Suprapubic skin (tissue), 4 donors: ENCODE data around the gene BFSP2. TPM values are rescaled to one million over a fixed set of nuclear protein-coding genes. Genes with fewer than 3 reads are reported as not detected.

ENCODE experiments used
- DNase-seq, 2 donors: peaks; one replicate each; pipeline ENCODE4 v3.0.0-alpha.2; 2019; ENCODE audit warnings: low spot score in 2 of 2
- H3K27ac ChIP-seq: fragments of 200-600 bp; sonication (generic); one replicate; pipeline ENCODE4 v1.5.1; 2019
- H3K27me3 ChIP-seq: fragments of 200-600 bp; sonication (generic); one replicate; pipeline ENCODE4 v1.5.1; 2019
- H3K36me3 ChIP-seq: fragments of 200-600 bp; sonication (generic); one replicate; pipeline ENCODE4 v1.5.1; 2019
- H3K4me1 ChIP-seq: fragments of 200-600 bp; sonication (generic); one replicate; pipeline ENCODE4 v1.5.1; 2019
- H3K4me3 ChIP-seq: fragments of 200-600 bp; sonication (generic); one replicate; pipeline ENCODE4 v1.5.1; 2019; ENCODE audit warnings: mild to moderate bottlenecking
- H3K9me3 ChIP-seq: fragments of 200-600 bp; sonication (generic); one replicate; pipeline ENCODE4 v1.5.1; 2019
- CTCF ChIP-seq, 2 donors: fragments of 200-600 bp in 1 of 2; fragments of 450-650 bp in 1 of 2; sonication (generic) in 1 of 2; IDR thresholded peaks; one replicate each; pipeline ENCODE4 v1.5.1; 2016 to 2019; ENCODE audit warnings: antibody characterized with exemption in 2 of 2, mild to moderate bottlenecking in 1 of 2, moderate library complexity in 1 of 2
- EP300 ChIP-seq: sonication (generic); formaldehyde crosslinking; IDR thresholded peaks from one replicate; pipeline ENCODE4 v1.6.1; 2017; ENCODE audit warnings: antibody characterized with exemption
- POLR2A ChIP-seq, 2 donors: fragments of 450-650 bp; IDR thresholded peaks; one replicate each; pipeline ENCODE4 v1.6.1; 2017; ENCODE audit warnings: antibody characterized with exemption in 2 of 2, mild to moderate bottlenecking in 2 of 2, moderate library complexity in 2 of 2
- POLR2AphosphoS5 ChIP-seq, 3 donors: sonication (generic); formaldehyde crosslinking; IDR thresholded peaks; one replicate each; pipeline ENCODE4 v1.6.1; 2017; ENCODE audit warnings: antibody characterized with exemption in 3 of 3
- WGBS: methylation state at CpG from one replicate; pipeline ENCODE4 v1.1.5; 2018; 5-methylcytosine and 5-hydroxymethylcytosine counted together
- total RNA-seq, 4 donors: library from RNA; depleted of rRNA; stranded (reverse); fragments of >200 nt; gene quantifications; one replicate each; pipeline ENCODE4 v1.1.0, GENCODE V29; 2016

BFSP2 gene
- total RNA-seq, 4 donors from 2014 or later, result 2.3 TPM; not detected in 3

- Histone ChIP-seq H3K4me1 (no peaks in the 10 kb centered on the region), H3K9me3 (no peaks in the 10 kb centered on the region), H3K4me3 (no peak overlapping the region), H3K27me3 (no peaks in the 10 kb centered on the region), H3K36me3 (no peaks in the 10 kb centered on the region), H3K27ac (no peak overlapping the region)
- WGBS, result 46% methylated on average over 9 of the region's 9 CpGs
- TF ChIP-seq POLR2AphosphoS5 (IDR thresholded peaks at IDR 0.05), result no peak
- no peak for TF ChIP-seq POLR2A (IDR thresholded peaks at IDR 0.05)
- TF ChIP-seq EP300, result no peak
- TF ChIP-seq CTCF (IDR thresholded peaks at IDR 0.05), result no peak
- DNase-seq, result no peak
Observed at GRCh38 chr3:133506215-133506901, 106.5 kb downstream of the BFSP2 start.

DNA sequence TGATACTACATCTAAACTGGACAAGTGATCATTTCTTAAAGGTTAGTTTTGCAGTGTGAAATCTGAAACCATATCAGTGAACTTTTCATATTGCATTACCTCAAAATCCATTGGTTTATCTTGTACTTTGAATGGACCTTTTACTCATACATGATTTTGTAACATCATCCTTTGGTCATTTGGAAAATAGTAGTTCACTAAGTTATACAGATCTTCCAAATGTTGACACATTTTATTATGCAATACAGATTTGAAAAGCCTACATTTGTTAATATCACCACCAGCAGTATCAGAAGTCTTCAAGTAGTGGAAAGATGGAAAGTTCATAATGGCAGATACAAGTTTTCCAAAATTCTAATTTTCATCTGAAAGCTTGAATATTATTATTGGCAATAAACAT, 109.6 kb downstream of the BFSP2 start:
- Histone ChIP-seq H3K4me3 (no peak overlapping the region), H3K36me3 (no peaks in the 10 kb centered on the region), H3K27ac (no peak overlapping the region), H3K27me3 (no peaks in the 10 kb centered on the region), H3K9me3 (no peaks in the 10 kb centered on the region), H3K4me1 (no peaks in the 10 kb centered on the region)
- TF ChIP-seq EP300, result no peak
- TF ChIP-seq CTCF (IDR thresholded peaks at IDR 0.05), result no peak
- TF ChIP-seq POLR2A (IDR thresholded peaks at IDR 0.05), result no peak
- TF ChIP-seq POLR2AphosphoS5 (IDR thresholded peaks at IDR 0.05), result no peak
- DNase-seq, result no peak

DNA sequence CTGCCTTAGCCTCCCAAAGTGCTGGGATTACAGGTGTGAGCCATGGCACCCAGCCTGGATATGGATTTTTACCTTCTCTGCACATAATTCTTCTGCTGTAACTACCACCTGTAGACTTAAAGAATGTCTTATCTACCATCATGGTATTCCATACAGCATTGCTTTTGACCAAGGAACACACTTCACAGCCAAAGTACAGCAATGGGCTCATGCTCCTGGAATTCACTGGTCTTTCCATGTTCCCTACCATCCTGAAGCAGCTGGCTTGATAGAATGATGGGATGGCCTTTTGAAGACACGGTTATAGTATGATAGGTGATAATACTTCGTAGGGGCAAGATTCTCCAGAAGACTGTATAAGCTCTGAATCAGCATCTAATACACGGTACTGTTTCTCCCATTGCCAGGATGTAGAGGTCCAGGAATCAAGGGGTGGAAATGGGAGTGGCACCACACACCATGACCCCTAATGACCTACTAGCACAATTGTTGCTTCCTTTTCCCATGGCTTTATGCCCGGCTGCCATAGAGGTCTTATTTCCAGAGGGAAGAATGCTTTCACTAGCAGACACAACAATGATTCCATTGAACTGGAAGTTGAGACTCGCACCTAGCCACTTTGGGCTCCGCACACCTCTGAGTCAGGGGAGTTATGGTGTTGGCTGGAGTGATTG, 112.7 kb downstream of the BFSP2 start:
- DNase-seq, result no peak
- TF ChIP-seq POLR2AphosphoS5 (IDR thresholded peaks at IDR 0.05), result no peak
- TF ChIP-seq POLR2A (IDR thresholded peaks at IDR 0.05), result no peak
- no peak for TF ChIP-seq CTCF (IDR thresholded peaks at IDR 0.05)
- no peak for TF ChIP-seq EP300
- H3K9me3 ChIP-seq, result no peaks in the 10 kb centered on the region
- no peaks in the 10 kb centered on the region for H3K36me3 ChIP-seq
- no peaks in the 10 kb centered on the region for H3K4me1 ChIP-seq
- no peak overlapping the region for H3K4me3 ChIP-seq
- 81% methylated on average over 6 of the region's 6 CpGs for WGBS
- no peaks in the 10 kb centered on the region for H3K27me3 ChIP-seq
- H3K27ac ChIP-seq, result no peak overlapping the region

GRCh38 chr3:133514418-133514817, 114.6 kb downstream of the BFSP2 start:
- WGBS, result 89% methylated on average over 6 of the region's 6 CpGs
- no peaks in the 10 kb centered on the region for H3K9me3 ChIP-seq
- no peaks in the 10 kb centered on the region for H3K27me3 ChIP-seq
- no peak overlapping the region for H3K27ac ChIP-seq
- H3K4me1 ChIP-seq, result no peaks in the 10 kb centered on the region
- no peak for DNase-seq
- no peak overlapping the region for H3K4me3 ChIP-seq
- H3K36me3 ChIP-seq, result no peaks in the 10 kb centered on the region
- TF ChIP-seq POLR2AphosphoS5 (IDR thresholded peaks at IDR 0.05) (no peak), POLR2A (IDR thresholded peaks at IDR 0.05) (no peak), CTCF (IDR thresholded peaks at IDR 0.05) (no peak), EP300 (no peak)

DNA sequence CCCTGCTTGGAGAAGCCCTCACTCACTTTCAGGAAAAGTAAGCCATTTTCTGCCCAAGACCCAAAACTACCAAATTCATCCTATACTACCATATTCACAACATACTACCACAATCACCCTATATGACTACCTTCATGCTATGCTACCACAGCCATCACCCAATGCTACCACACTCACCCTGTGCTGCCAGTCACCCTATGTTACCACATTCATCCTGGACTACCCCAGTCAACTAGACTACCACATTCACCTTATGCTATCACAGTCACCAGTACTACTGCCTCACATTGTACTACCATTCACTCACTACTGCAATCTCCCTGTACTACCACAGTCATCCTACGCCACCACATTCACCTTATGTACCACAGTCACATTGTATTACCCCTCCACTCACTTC, 115.3 kb downstream of the BFSP2 start:
- no peak for TF ChIP-seq POLR2A (IDR thresholded peaks at IDR 0.05)
- TF ChIP-seq CTCF (IDR thresholded peaks at IDR 0.05), result no peak
- TF ChIP-seq EP300, result no peak
- TF ChIP-seq POLR2AphosphoS5 (IDR thresholded peaks at IDR 0.05), result no peak
- Histone ChIP-seq H3K4me1 (no peaks in the 10 kb centered on the region), H3K9me3 (no peaks in the 10 kb centered on the region), H3K4me3 (no peak overlapping the region), H3K27ac (no peak overlapping the region), H3K36me3 (no peaks in the 10 kb centered on the region), H3K27me3 (no peaks in the 10 kb centered on the region)
- WGBS, result 96% methylated on average over 1 of the region's 1 CpG
- no peak for DNase-seq
